HG03354 (cell line): ENCODE results near the gene GAL.

Experiments
- ATAC-seq: cut with Tn5 transposase; IDR thresholded peaks from one replicate; pipeline ENCODE4 v1.9.1; 2021; ENCODE audit warnings: mild to moderate bottlenecking; ENCODE audit not compliant: unreplicated experiment, poor library complexity, severe bottlenecking

Gene GAL

GRCh38 chr11:68658097-68658496 lies 26.2 kb upstream of the GAL start:
- ATAC-seq, result no peak

DNA sequence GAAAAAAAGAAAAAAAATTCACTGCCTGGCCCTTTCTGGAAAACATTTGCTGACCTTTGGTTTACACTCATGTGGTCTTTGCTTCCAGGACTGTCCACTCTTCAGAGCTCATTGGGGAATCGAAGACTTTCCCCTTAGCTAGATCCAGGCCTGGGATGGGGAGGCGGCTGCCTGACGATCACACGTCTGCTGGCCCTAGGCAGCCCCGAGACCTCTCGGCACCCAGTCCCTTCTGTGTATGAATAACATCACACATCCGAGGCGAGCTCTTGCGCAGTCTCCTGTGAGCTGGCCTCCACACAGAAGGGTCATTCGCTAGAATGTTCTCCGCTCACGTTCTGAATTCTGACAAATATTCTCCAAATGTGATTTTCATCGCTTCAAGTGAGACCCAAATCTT lies 25.7 kb upstream of the GAL start:
- no peak for ATAC-seq

GRCh38 chr11:68659158-68659921 lies 25.0 kb upstream of the GAL start:
- no peak for ATAC-seq

DNA sequence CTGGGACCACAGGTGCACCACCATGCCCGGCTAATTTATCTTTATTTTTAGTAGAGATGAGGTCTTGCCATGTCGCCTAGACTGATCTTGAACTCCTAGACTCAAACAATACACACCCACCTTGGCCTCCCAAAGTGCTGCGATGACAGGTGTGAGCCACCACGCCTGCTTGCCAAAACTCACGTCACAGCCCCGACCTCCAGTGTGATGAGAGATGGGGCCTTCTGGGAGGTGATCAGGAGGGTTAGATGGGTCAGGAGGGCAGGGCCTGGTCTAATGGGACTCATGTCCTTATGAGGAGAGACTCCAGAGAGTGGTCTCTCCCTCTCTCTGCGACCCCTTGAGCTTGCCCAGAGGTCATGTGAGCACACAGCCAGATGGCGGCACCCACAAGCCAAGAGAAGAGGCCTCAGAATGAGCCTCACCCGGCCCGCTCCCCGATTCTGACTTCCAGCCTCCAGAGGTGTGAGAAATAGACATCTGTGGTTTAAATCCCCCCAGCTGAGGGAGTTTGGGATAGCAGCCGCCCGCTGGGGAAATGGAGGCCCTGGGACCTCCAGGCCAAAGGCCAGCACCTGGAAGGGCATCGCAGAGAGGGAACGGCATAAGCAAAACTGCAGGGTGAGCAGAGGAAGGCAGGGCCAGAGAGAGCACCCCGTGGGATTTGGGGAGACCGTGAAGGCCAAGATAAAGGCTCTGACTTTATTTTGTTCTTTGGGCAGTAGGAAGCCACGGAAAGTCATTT lies 24.1 kb upstream of the GAL start:
- ATAC-seq, result no peak

- no peak for ATAC-seq
Observed at GRCh38 chr11:68661014-68661413, 23.3 kb upstream of the GAL start.

GRCh38 chr11:68661697-68662603 lies 22.4 kb upstream of the GAL start:
- no peak for ATAC-seq

DNA sequence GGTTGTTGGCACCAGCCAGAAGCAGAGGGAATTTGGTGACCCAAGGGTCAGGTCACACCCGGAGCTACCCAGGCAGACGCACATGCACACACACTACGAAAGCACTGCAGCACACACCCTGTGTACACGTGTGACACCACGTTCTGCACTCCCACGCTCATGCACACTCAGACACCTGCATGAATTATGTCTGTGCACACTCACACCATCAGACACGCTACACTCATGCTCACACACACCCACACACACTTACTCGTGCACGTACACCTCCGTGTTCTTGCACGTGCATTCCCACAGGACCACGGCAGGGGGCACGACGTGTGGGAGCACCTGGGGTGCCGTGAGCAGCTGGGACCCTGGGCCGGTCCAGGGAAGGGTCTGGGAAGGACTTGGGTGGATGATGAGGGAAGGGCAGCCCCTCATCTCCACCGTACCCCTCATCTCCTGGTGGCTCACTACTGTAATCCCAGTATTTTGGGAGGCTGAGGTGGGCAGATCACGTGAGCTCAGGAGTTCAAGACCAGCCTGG lies 20.8 kb upstream of the GAL start:
- no peak for ATAC-seq

- ATAC-seq, result no peak
Observed at GRCh38 chr11:68664141-68664540, 20.2 kb upstream of the GAL start.

DNA sequence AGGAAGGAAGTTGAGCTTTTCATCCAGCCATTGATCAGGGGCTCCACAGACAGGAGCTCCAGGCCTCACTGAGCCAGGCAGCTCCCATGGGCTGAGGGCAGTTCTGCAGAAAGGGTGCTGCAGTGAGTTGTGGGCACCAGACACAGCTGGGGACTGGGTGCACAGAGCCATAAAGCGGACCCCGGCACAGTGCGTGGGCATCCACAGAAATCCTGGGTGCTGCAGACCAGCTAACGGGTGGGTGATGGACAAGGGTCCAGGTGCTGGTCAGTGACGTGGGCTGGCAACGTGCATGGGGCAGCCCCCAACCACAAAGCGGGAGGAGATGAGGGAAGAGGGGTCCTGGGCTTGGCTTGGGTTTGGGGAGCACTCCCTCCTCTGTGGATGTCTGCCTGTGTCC lies 19.4 kb upstream of the GAL start:
- no peak for ATAC-seq

GRCh38 chr11:68665436-68665835 lies 18.9 kb upstream of the GAL start:
- ATAC-seq, result no peak

- ATAC-seq, result no peak
Observed at GRCh38 chr11:68666849-68667248, 17.5 kb upstream of the GAL start.

- ATAC-seq, result no peak
Observed at GRCh38 chr11:68667511-68668500, 16.5 kb upstream of the GAL start.

- no peak for ATAC-seq
Observed at GRCh38 chr11:68669301-68670090, 14.8 kb upstream of the GAL start.

DNA sequence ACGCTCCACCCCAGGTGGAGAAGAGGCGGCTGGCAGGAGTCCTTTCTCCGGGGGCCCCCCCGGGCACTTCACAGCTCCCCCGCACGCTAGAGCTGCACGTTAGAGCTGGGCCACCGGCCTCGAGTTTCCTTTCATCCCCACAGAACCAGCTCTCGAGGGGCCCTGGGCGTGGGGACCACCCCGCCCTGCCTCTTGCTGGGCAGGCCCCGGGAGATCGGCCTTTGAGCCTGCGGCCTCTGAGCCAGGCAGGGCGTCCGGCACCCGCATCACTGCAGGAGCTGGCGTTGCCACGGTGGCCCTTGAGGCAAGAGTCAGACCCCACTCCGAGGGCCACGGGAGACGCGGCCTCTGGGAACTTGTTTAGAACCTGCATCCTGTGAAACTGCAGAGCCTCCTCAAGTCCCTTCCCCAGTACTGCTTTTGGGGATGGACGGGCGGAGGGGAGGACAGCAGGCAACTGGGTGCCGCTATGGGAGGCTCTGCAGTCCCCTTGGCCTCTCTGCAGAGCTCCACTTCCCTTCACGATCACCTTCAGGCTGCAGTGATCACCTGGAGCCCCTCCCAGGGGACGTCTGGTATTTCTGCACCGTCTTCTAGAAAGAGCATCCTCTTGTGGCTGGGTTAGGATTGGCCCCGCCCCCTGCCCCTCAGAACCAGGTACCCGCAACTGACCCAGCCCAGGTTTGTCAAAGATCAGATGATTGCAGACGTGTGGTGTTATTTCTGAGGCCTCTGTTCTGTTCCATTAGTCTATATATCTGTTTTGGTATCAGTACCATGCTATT lies 13.9 kb upstream of the GAL start:
- no peak for ATAC-seq

- ATAC-seq, result no peak
Observed at GRCh38 chr11:68673306-68673945, 10.9 kb upstream of the GAL start.

GRCh38 chr11:68673991-68674390 lies 10.4 kb upstream of the GAL start:
- no peak for ATAC-seq

DNA sequence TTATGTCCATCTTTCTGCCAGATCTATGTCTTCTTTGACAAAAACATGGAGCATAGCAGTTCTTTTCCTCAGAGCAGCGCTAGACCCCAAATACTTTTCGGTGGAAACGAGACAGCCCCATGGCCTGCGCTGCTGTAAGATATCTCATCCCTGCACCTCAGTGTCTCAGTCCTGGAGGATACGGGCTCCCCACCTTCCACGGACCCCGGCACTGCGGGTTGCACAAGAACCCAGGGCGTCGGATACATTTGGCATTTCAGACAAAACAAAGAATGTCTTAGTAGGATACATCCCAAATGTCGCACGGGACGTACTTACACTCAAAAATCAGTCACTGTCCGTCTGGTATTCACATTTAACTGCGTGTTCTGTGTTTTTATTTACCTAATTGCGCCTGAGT lies 9.9 kb upstream of the GAL start:
- ATAC-seq, result no peak
